ENCODE measurements around the gene SACM1L. TPM values are rescaled to one million over a fixed set of nuclear protein-coding genes. Genes with fewer than 3 reads are reported as not detected.

The SACM1L gene
- total and polyA plus RNA-seq, 2 donors (not counting 3 experiments of a cell fraction or from before 2014, with no cell fraction given), result 11.9 to 39.9 TPM

DNA sequence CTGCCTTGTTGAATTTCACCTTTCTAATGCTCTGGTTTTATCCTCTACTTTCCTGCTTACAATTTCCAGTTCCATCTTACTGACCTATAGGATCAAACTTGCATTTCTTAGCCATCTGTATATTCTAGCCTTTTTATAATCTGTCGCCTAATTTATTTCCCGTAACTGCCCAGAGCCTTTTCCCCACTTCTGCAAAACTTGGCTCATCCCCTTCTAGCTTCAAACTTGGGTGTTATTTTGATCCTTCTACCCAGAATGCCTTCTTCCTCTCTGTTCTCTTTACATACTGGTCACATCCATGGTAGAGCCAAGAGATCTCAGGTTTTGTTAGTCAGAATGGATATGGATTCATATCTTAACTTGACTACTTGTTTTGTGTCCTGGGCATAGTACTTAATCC, 2.6 kb downstream of the SACM1L start:
- DNase-seq (ENCODE audit: low read depth, low spot score), result no peak
- TF ChIP-seq POLR2AphosphoS5 (IDR thresholded peaks at IDR 0.05; ENCODE audit: insufficient read depth, low read depth, low read length), result no peak
- no peak for TF ChIP-seq FOS (IDR thresholded peaks at IDR 0.05; ENCODE audit: borderline replicate concordance, insufficient read depth, low read length)
- TF ChIP-seq MYC (IDR thresholded peaks at IDR 0.05; ENCODE audit: low read depth, low read length), result no peak
- TF ChIP-seq, protein P1, sequence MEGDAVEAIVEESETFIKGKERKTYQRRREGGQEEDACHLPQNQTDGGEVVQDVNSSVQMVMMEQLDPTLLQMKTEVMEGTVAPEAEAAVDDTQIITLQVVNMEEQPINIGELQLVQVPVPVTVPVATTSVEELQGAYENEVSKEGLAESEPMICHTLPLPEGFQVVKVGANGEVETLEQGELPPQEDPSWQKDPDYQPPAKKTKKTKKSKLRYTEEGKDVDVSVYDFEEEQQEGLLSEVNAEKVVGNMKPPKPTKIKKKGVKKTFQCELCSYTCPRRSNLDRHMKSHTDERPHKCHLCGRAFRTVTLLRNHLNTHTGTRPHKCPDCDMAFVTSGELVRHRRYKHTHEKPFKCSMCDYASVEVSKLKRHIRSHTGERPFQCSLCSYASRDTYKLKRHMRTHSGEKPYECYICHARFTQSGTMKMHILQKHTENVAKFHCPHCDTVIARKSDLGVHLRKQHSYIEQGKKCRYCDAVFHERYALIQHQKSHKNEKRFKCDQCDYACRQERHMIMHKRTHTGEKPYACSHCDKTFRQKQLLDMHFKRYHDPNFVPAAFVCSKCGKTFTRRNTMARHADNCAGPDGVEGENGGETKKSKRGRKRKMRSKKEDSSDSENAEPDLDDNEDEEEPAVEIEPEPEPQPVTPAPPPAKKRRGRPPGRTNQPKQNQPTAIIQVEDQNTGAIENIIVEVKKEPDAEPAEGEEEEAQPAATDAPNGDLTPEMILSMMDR (IDR thresholded peaks at IDR 0.05; ENCODE audit: extremely low read depth in 1 of 2, insufficient read depth in 1 of 2, low read depth in 1 of 2, low read length in 2 of 2), result no peak
- TF ChIP-seq, protein P2, sequence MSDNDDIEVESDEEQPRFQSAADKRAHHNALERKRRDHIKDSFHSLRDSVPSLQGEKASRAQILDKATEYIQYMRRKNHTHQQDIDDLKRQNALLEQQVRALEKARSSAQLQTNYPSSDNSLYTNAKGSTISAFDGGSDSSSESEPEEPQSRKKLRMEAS (IDR thresholded peaks at IDR 0.05; ENCODE audit: insufficient read depth, insufficient read length), result no peak
- no peak for TF ChIP-seq POLR2A (IDR thresholded peaks at IDR 0.05; ENCODE audit: low read depth, low read length)
- TF ChIP-seq JUN (IDR thresholded peaks at IDR 0.05; ENCODE audit: borderline replicate concordance, insufficient read depth, insufficient read length, low read depth), result no peak
- no peak for TF ChIP-seq GATA2 (IDR thresholded peaks at IDR 0.05; ENCODE audit: insufficient read depth, insufficient read length, low read depth, low read length)
- H3K27ac ChIP-seq (ENCODE audit: insufficient read depth, low read depth, low read length), result no peak overlapping the region
- peaks cover 37% of the 10 kb centered on the region for H3K4me1 ChIP-seq (ENCODE audit: control insufficient read depth, extremely low read depth, insufficient read depth, low read length)
- ChIA-PET CTCF (no interaction called here), POLR2A (no interaction called here)
- no peaks in the 10 kb centered on the region for H3K27me3 ChIP-seq (ENCODE audit: control insufficient read depth in 2 of 2, insufficient read depth in 2 of 2, low read length in 2 of 2)
- H2AFZ ChIP-seq (ENCODE audit: low read depth, low read length), result no peak overlapping the region
- no peaks in the 10 kb centered on the region for H3K9me3 ChIP-seq (replicated peaks; ENCODE audit: control insufficient read depth, insufficient read depth, low read length)
- H3K36me3 ChIP-seq (ENCODE audit: control insufficient read depth in 2 of 2, extremely low read depth in 1 of 2, insufficient read depth in 2 of 2, low read length in 2 of 2), result peaks cover 0 to 6% of the 10 kb centered on the region in 2 experiments
- H3K4me2 ChIP-seq (ENCODE audit: insufficient read depth, low read length), result no peak overlapping the region
- no peak overlapping the region for H3K4me3 ChIP-seq (replicated peaks in 1 of 3; ENCODE audit: insufficient read depth in 1 of 3, low read depth in 1 of 3, low read length in 3 of 3)
- no peaks in the 10 kb centered on the region for H4K20me1 ChIP-seq (replicated peaks; ENCODE audit: control insufficient read depth, extremely low read depth, insufficient read depth, low read length)
- FAIRE-seq, result no peak
- H3K9me1 ChIP-seq (replicated peaks; ENCODE audit: control insufficient read depth, extremely low read depth, insufficient read depth, low read length), result no peaks in the 10 kb centered on the region
- no TSS peak for BruUV-seq (replicated peaks)
- dilution Hi-C loops (cut with MboI; ENCODE audit: extremely low pct_ligation_motif_present, low sequenced_read_pairs), result no loop called here
- intact Hi-C loops (cut with micrococcal nuclease), result no loop called here
- H3K79me2 ChIP-seq (ENCODE audit: control insufficient read depth, insufficient read depth, low read length), result peaks cover 72% of the 10 kb centered on the region
- no peak overlapping the region for H3K9ac ChIP-seq (replicated peaks; ENCODE audit: extremely low read depth, insufficient read depth, low read length)

All from endothelial cell of umbilical vein (primary cell).